C4-2B (cell line): ENCODE data around the gene GPHA2.
"Not testable (repeated sequence)": the region's sequence is repeated elsewhere in the genome, so short reads cannot be mapped to it uniquely, and the experiment has no call there.

Experiments
- H3K27ac ChIP-seq: fragments of 450-650 bp; 2 replicates; pipeline ENCODE4 v1.5.1; 2017
- CTCF ChIP-seq: fragments of 450-650 bp; conservative IDR thresholded peaks from 2 replicates; pipeline ENCODE4 v1.5.1; 2017; ENCODE audit warnings: mild to moderate bottlenecking
- ZFX ChIP-seq: fragments of 450-650 bp; IDR thresholded peaks from 2 replicates; pipeline ENCODE4 v1.6.1; 2017

Gene GPHA2

GRCh38 chr11:64935359-64936081 is at the start of gene GPHA2:
TSS of gene GPHA2 (minus strand) at chr11:64935893. CDS start at chr11:64935460, 433 bp downstream.
- no peak within 1 kb of the TSS for H3K27ac ChIP-seq
- TF ChIP-seq CTCF (no peak), ZFX (no peak)

GRCh38 chr11:64983339-64983738 is 47.6 kb upstream of the GPHA2 start:
- H3K27ac ChIP-seq: not testable (repeated sequence)

- no peak overlapping the region for H3K27ac ChIP-seq
- TF ChIP-seq CTCF: no peak
- no peak for TF ChIP-seq ZFX
These were observed 41.0 kb upstream of the GPHA2 start for GRCh38 chr11:64976651-64977050.

GRCh38 chr11:64974124-64974523 is 38.4 kb upstream of the GPHA2 start:
- H3K27ac ChIP-seq: no peak overlapping the region
- no peak for TF ChIP-seq ZFX
- no peak for TF ChIP-seq CTCF

- peak within 1 kb of the TSS; percentile 83 for H3K27ac ChIP-seq
- TF ChIP-seq ZFX: peak; percentile 86
- TF ChIP-seq CTCF: no peak
These were observed 35.9 kb upstream of the GPHA2 start, which contains the start of gene MAJIN for GRCh38 chr11:64971421-64972233. TSS of gene MAJIN (minus strand) at chr11:64972108. CDS start at chr11:64959405, 12,703 bp downstream.

GRCh38 chr11:64970731-64971151 is 35.0 kb upstream of the GPHA2 start:
- TF ChIP-seq CTCF: no peak

GRCh38 chr11:64969209-64969608 is 33.5 kb upstream of the GPHA2 start:
- H3K27ac ChIP-seq: no peak overlapping the region
- TF ChIP-seq CTCF (no peak), ZFX (no peak)

More at GRCh38 chr11:64970731-64971151, 35.0 kb upstream of the GPHA2 start:
- peak overlapping the region; percentile 83; the same call in 1 of the 2 replicates for H3K27ac ChIP-seq
